HepG2 (cell line): ENCODE results near the gene FKBP10. TPM values are rescaled to one million over a fixed set of nuclear protein-coding genes. Genes with fewer than 3 reads are reported as not detected.

Experiments used
- ATAC-seq: fragments of 200-7000 bp; cut with Tn5 transposase; 3 replicates; pipeline ENCODE4 v1.9.1; 2020; ENCODE audit warnings: mild to moderate bottlenecking, moderate library complexity
- BruUV-seq: library from RNA; stranded (reverse); fragments of 400-500 nt; replicated peaks from 2 replicates; lab custom pipeline; 2021; lab: Mats Ljungman, UMichigan
- CTCF ChIA-PET: fragments of 300-600 bp; formaldehyde crosslinking; extraction: SDS; loops from one replicate; lab custom pipeline; 2021; ENCODE audit warnings: low total read pairs, inconsistent platforms, low intra/inter-chr PET ratio; lab: Yijun Ruan, JAX
- POLR2A ChIA-PET: fragments of 350-600 bp; sonication (Branson Sonifier 250); formaldehyde crosslinking; loops from one replicate; lab custom pipeline; 2020; ENCODE audit warnings: antibody characterized with exemption, inconsistent platforms; lab: Yijun Ruan, JAX
- DNase-seq: peaks from one replicate; pipeline ENCODE4 v3.0.0-alpha.2; 2015; ENCODE audit warnings: low spot score
- FAIRE-seq: peaks from 3 replicates; lab custom pipeline; 2011; peaks lifted over from hg19 to GRCh38; lab: Jason Lieb, UNC
- H2AFZ ChIP-seq: one replicate; pipeline ENCODE4 v1.6.1; 2011; ENCODE audit warnings: low read length, inconsistent platforms
- H3K27ac ChIP-seq: fragments of 300-600 bp; 3 replicates; pipeline ENCODE4 v1.8.0; 2011; ENCODE audit warnings: mixed run types, mild to moderate bottlenecking, mixed read lengths, low read length, inconsistent platforms; ENCODE audit not compliant: insufficient read depth; ENCODE audit errors: extremely low read length
- H3K27me3 ChIP-seq, 2 experiments: fragments of 200-600 bp in 1 of 2; 2 replicates in 1 of 2; 3 replicates in 1 of 2; pipeline versions ENCODE4 v1.6.0 to v1.8.0; 2011; ENCODE audit warnings: low read length in 2 of 2, mild to moderate bottlenecking in 2 of 2, moderate library complexity in 2 of 2, inconsistent platforms in 1 of 2; ENCODE audit not compliant: insufficient read depth in 2 of 2, control insufficient read depth in 1 of 2
- H3K36me3 ChIP-seq, 2 experiments: fragments of 200-600 bp in 1 of 2; replicated peaks in 1 of 2; 2 replicates in 1 of 2; 3 replicates in 1 of 2; pipeline versions ENCODE4 v1.5.1 to v1.8.0; 2011; ENCODE audit warnings: low read length in 2 of 2, inconsistent platforms in 1 of 2; ENCODE audit not compliant: insufficient read depth in 2 of 2, control insufficient read depth in 1 of 2
- H3K4me1 ChIP-seq: 2 replicates; pipeline ENCODE4 v1.5.1; 2012; ENCODE audit warnings: low read length, inconsistent platforms; ENCODE audit not compliant: insufficient read depth
- H3K4me2 ChIP-seq: 2 replicates; pipeline ENCODE4 v1.6.0; 2011; ENCODE audit warnings: low read depth, low read length, inconsistent platforms
- H3K4me3 ChIP-seq, 3 experiments: fragments of 200-600 bp in 1 of 3; sonication (generic), shearing (Covaris generic) in 1 of 3; replicated peaks in 1 of 3; 2 replicates each; pipeline ENCODE4 v1.5.1; 2011 to 2016; ENCODE audit warnings: low read length in 3 of 3, inconsistent platforms in 2 of 3, low read depth in 2 of 3, mild to moderate bottlenecking in 2 of 3, control low read depth in 1 of 3, mixed read lengths in 1 of 3; ENCODE audit not compliant: insufficient read depth in 1 of 3
- H3K79me2 ChIP-seq: one replicate; pipeline ENCODE4 v1.6.1; 2011; ENCODE audit warnings: low read length, inconsistent platforms; ENCODE audit not compliant: insufficient read depth
- H3K9ac ChIP-seq: 2 replicates; pipeline ENCODE4 v1.6.0; 2011; ENCODE audit warnings: mild to moderate bottlenecking, low read depth, low read length, inconsistent platforms; ENCODE audit not compliant: insufficient read depth
- H3K9me3 ChIP-seq: 2 replicates; pipeline ENCODE4 v1.5.1; 2012; ENCODE audit warnings: mild to moderate bottlenecking, low read length
- H4K20me1 ChIP-seq: 2 replicates; pipeline ENCODE4 v1.6.0; 2011; ENCODE audit warnings: inconsistent platforms, mild to moderate bottlenecking, low read length, moderate library complexity; ENCODE audit not compliant: insufficient read depth
- ARNT ChIP-seq: fragments of 450-650 bp; IDR thresholded peaks from 2 replicates; pipeline ENCODE4 v1.6.1; 2017
- DBP ChIP-seq: sonication (generic); formaldehyde crosslinking; IDR thresholded peaks from 2 replicates; pipeline ENCODE4 v1.4.0; 2020; ENCODE audit warnings: missing genetic modification reagents; ENCODE audit errors: not compliant biosample characterization
- FLYWCH1 ChIP-seq: sonication (generic); formaldehyde crosslinking; IDR thresholded peaks from 2 replicates; pipeline ENCODE4 v1.8.1; 2023; ENCODE audit warnings: mild to moderate bottlenecking, missing genetic modification reagents
- GPBP1L1 ChIP-seq: sonication (generic); formaldehyde crosslinking; IDR thresholded peaks from 2 replicates; pipeline ENCODE4 v1.5.0; 2020; ENCODE audit warnings: mild to moderate bottlenecking, missing genetic modification reagents
- IKZF1 ChIP-seq: fragments of 450-650 bp; IDR thresholded peaks from 2 replicates; pipeline ENCODE4 v1.7.1; 2016
- MAFF ChIP-seq: IDR thresholded peaks from 2 replicates; pipeline ENCODE4 v1.6.1; 2011; ENCODE audit warnings: low read depth, low read length, improper control_type of control experiment
- NCOA1 ChIP-seq: sonication (generic); formaldehyde crosslinking; IDR thresholded peaks from 2 replicates; pipeline ENCODE4 v1.9.0; 2021; ENCODE audit warnings: missing genetic modification reagents
- PRDM4 ChIP-seq: sonication (generic); formaldehyde crosslinking; IDR thresholded peaks from 2 replicates; pipeline ENCODE4 v1.9.0; 2021; ENCODE audit warnings: missing genetic modification reagents, borderline replicate concordance
- TBP ChIP-seq: sonication (generic); formaldehyde crosslinking; IDR thresholded peaks from 2 replicates; pipeline ENCODE4 v1.5.0; 2020; ENCODE audit warnings: missing genetic modification reagents
- ZBTB7B ChIP-seq: sonication (generic); formaldehyde crosslinking; IDR thresholded peaks from 2 replicates; pipeline ENCODE4 v1.4.0; 2020; ENCODE audit warnings: missing genetic modification reagents
- ZNF510 ChIP-seq: sonication (generic); formaldehyde crosslinking; IDR thresholded peaks from 2 replicates; pipeline ENCODE4 v1.4.0; 2020; ENCODE audit warnings: low read depth, mild to moderate bottlenecking, missing genetic modification reagents
- ZNF616 ChIP-seq: sonication (generic); formaldehyde crosslinking; IDR thresholded peaks from 2 replicates; pipeline ENCODE4 v1.5.0; 2020; ENCODE audit warnings: low read depth, mild to moderate bottlenecking, missing genetic modification reagents
- WGBS: methylation state at CpG from one replicate; pipeline ENCODE4 v1.1.6; 2017; ENCODE audit warnings: low lambda C conversion rate; 5-methylcytosine and 5-hydroxymethylcytosine counted together
- in situ Hi-C: cut with HindIII; loops from 2 replicates; pipeline ENCODE4 v1.10.0; 2017; ENCODE audit warnings: low pct_unique_long_range_greater_than_20kb; ENCODE audit not compliant: extremely low pct_ligation_motif_present
- intact Hi-C: fragments of 100-400 bp; cut with micrococcal nuclease; formaldehyde crosslinking; loops from one replicate; pipeline ENCODE4 v1.10.0; 2022; ENCODE audit not compliant: unreplicated experiment
- polyA plus RNA-seq, 8 experiments: library from polyadenylated mRNA; depleted of rRNA in 3 of 8; stranded (reverse) in 7 of 8; unstranded in 1 of 8; fragments of >200 nt; fragmentation: Illumina TruSeq in 4 of 8; extraction: Trizol in 4 of 8; gene quantifications; 2 replicates each; pipeline versions ENCODE4 v1.2.1 to v1.2.3, GENCODE V29; 2011 to 2016; ENCODE audit warnings: low read depth in 4 of 8, missing spikeins in 1 of 8, mixed read lengths in 1 of 8; ENCODE audit not compliant: insufficient read depth in 1 of 8
- total RNA-seq, 5 experiments: library from RNA; depleted of rRNA; stranded (reverse); fragments of >200 nt; fragmentation: Illumina TruSeq; extraction: Trizol; gene quantifications; 2 replicates each; pipeline ENCODE4 v1.2.3, GENCODE V29; 2016; ENCODE audit warnings: low read depth in 1 of 5

FKBP10 gene
- total and polyA plus RNA-seq, 2 of the 13 experiments (the other 11 are each of a cell fraction or from before 2014, with no cell fraction given), result 149 to 573 TPM

- peaks cover 47% of the 10 kb centered on the region for H3K4me1 ChIP-seq
- CTCF ChIA-PET, result no interaction called here
- POLR2A ChIA-PET, result interaction anchor here (1.4 kb wide), 1 partner anchor 10 kb away, joined by 3 read pairs; no protein-coding TSS in a partner anchor
- intact Hi-C loops, result loop anchor here (10.0 kb wide), 1 partner anchor 46 kb away; the partner anchor contains the start of genes FKBP10 and P3H4
- H4K20me1 ChIP-seq, result peaks cover 31% of the 10 kb centered on the region
- peaks cover 74% of the 10 kb centered on the region for H3K79me2 ChIP-seq
- no peak overlapping the region for H2AFZ ChIP-seq
- no peaks in the 10 kb centered on the region; a peak in 1 of 5 replicates for H3K27me3 ChIP-seq
- WGBS, result 92% methylated on average over 3 of the region's 3 CpGs
- no peaks in the 10 kb centered on the region for H3K9me3 ChIP-seq
- H3K36me3 ChIP-seq, result no peaks in the 10 kb centered on the region
- ATAC-seq, result no peak
- no peak overlapping the region for H3K4me3 ChIP-seq
- in situ Hi-C loops, result no loop called here
- H3K9ac ChIP-seq, result no peak overlapping the region
- TF ChIP-seq IKZF1, result no peak
- TF ChIP-seq TBP (CRISPR knock-in tag), result no peak
- TF ChIP-seq ZNF616 (CRISPR knock-in tag), result no peak
- TF ChIP-seq DBP (CRISPR knock-in tag), result no peak
- TF ChIP-seq FLYWCH1 (CRISPR knock-in tag), result no peak
- no peak for TF ChIP-seq PRDM4 (CRISPR knock-in tag)
- no peak for TF ChIP-seq ZNF510 (CRISPR knock-in tag)
- no peak for TF ChIP-seq NCOA1 (CRISPR knock-in tag)
- no peak for TF ChIP-seq ARNT
- no peak for TF ChIP-seq MAFF
- no peak for TF ChIP-seq ZBTB7B
- no peak for TF ChIP-seq GPBP1L1 (CRISPR knock-in tag)
- H3K27ac ChIP-seq, result no peak overlapping the region
- DNase-seq, result no peak
- no peak overlapping the region for H3K4me2 ChIP-seq
- FAIRE-seq, result no peak
- BruUV-seq, result no TSS peak
Measured at GRCh38 chr17:41860254-41860931, 47.6 kb downstream of the FKBP10 start.
